Left lung (tissue), 10 donors: ENCODE measurements around the gene KRT35. TPM values are rescaled to one million over a fixed set of nuclear protein-coding genes. Genes with fewer than 3 reads are reported as not detected.

ENCODE experiments used
- ATAC-seq: fragments of 200-7000 bp; cut with Tn5 transposase; one replicate; pipeline ENCODE4 v1.9.1; 2020; ENCODE audit warnings: moderate library complexity
- DNase-seq, 4 donors: peaks; one replicate each; pipeline ENCODE4 v3.0.0-alpha.2; 2013 to 2020
- H3K27ac ChIP-seq, 2 donors: fragments of 200-600 bp; sonication (generic) in 1 of 2; one replicate each; pipeline versions ENCODE4 v1.5.0 to v1.8.0; 2020 to 2021
- H3K27me3 ChIP-seq, 2 donors: fragments of 200-600 bp; sonication (generic) in 1 of 2; one replicate each; pipeline versions ENCODE4 v1.5.0 to v1.8.0; 2020 to 2021
- H3K36me3 ChIP-seq, 2 donors: fragments of 200-600 bp; sonication (generic) in 1 of 2; one replicate each; pipeline versions ENCODE4 v1.5.0 to v1.8.0; 2020 to 2021
- H3K4me1 ChIP-seq, 2 donors: fragments of 200-600 bp; one replicate each; pipeline ENCODE4 v1.8.0; 2021
- H3K4me3 ChIP-seq, 2 donors: fragments of 200-600 bp; sonication (generic) in 1 of 2; one replicate each; pipeline versions ENCODE4 v1.5.0 to v1.8.0; 2020 to 2021; ENCODE audit warnings: mild to moderate bottlenecking in 1 of 2
- H3K9me3 ChIP-seq, 2 donors: fragments of 200-600 bp; sonication (generic) in 1 of 2; one replicate each; pipeline versions ENCODE4 v1.5.0 to v1.8.0; 2020 to 2021
- intact Hi-C, 2 donors: fragments of 100-400 bp; cut with DNase I; formaldehyde crosslinking; loops; one replicate each; pipeline versions ENCODE4 v1.11.2 to v1.14.2; 2022
- polyA plus RNA-seq, 6 donors: library from polyadenylated mRNA; unstranded; fragments of 120-200 nt; gene quantifications; one replicate each; pipeline ENCODE4 v1.2.1, GENCODE V29; 2013; ENCODE audit not compliant: insufficient read length in 6 of 6
- total RNA-seq, 2 donors: library from RNA; stranded (reverse); fragmentation: NEBNext Ultra II Directional; extraction: Animal tissue kit (Norgen Biotek cat#: 25700); gene quantifications; one replicate each; pipeline ENCODE4 v1.2.1, GENCODE V29; 2021
- TF ChIP-seq, protein P1 (sequence below), 2 donors: fragments of 200-600 bp; sonication (generic) in 1 of 2; IDR thresholded peaks; one replicate each; pipeline versions ENCODE4 v1.5.0 to v1.8.0; 2021; ENCODE audit warnings: antibody characterized with exemption in 2 of 2
- donor health status: DM: no; HTN: yes; CAD: no.
- donor health status: DM: no; HTN: no; CAD: no.

The KRT35 gene
- total and polyA plus RNA-seq, 8 donors: not detected

DNA sequence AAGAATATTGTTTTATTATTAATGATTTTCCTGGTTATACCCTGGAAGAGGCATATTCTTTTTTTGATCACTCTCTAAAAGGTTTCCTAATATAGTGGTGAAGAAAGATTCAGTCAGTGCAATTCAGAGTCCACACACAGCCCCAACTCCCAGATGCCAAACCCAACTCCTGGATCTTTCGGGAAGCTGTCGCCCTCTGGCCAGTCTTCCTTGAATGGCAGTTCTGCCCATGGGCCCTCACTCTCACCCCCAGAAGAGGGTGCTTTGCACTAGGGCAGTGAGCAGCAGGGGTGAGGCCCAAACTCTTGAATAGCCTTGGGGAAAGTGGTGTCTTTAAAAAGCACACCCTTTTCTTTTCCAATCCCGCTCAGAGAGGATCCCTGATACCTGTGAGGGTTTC, 24.7 kb downstream of the KRT35 start:
- H3K36me3 ChIP-seq: no peaks in the 10 kb centered on the region
- TF ChIP-seq, protein P1, sequence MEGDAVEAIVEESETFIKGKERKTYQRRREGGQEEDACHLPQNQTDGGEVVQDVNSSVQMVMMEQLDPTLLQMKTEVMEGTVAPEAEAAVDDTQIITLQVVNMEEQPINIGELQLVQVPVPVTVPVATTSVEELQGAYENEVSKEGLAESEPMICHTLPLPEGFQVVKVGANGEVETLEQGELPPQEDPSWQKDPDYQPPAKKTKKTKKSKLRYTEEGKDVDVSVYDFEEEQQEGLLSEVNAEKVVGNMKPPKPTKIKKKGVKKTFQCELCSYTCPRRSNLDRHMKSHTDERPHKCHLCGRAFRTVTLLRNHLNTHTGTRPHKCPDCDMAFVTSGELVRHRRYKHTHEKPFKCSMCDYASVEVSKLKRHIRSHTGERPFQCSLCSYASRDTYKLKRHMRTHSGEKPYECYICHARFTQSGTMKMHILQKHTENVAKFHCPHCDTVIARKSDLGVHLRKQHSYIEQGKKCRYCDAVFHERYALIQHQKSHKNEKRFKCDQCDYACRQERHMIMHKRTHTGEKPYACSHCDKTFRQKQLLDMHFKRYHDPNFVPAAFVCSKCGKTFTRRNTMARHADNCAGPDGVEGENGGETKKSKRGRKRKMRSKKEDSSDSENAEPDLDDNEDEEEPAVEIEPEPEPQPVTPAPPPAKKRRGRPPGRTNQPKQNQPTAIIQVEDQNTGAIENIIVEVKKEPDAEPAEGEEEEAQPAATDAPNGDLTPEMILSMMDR (IDR thresholded peaks at IDR 0.05): no peak
- H3K27ac ChIP-seq: no peak overlapping the region
- H3K27me3 ChIP-seq: no peaks in the 10 kb centered on the region
- intact Hi-C loops: no loop called here
- no peak for DNase-seq
- ATAC-seq: no peak
- H3K4me1 ChIP-seq: no peaks in the 10 kb centered on the region
- no peaks in the 10 kb centered on the region for H3K9me3 ChIP-seq
- no peak overlapping the region for H3K4me3 ChIP-seq

DNA sequence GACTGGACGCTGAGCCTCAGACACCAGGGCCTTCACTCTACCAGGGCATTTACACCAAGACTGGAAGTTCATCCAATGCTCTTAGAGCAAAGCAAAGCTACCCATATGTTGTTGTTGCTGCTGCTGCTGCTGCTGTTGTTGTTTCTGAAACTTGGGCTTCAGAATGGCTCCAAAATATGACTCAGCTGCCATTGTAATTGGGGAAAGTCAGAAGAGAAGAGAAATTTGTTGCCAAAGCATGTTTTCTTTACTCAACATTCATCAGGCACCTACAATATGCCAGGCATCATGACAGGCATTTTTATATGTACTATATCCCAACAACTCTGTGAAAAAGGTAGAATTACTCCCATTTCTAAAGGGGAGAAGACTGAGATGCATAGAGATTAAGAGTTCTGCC, 25.7 kb downstream of the KRT35 start:
- Histone ChIP-seq H3K27me3 (no peaks in the 10 kb centered on the region), H3K36me3 (no peaks in the 10 kb centered on the region), H3K4me1 (no peaks in the 10 kb centered on the region), H3K27ac (no peak overlapping the region), H3K4me3 (no peak overlapping the region), H3K9me3 (no peaks in the 10 kb centered on the region)
- DNase-seq (no peak), ATAC-seq (no peak)
- intact Hi-C loops: no loop called here
- TF ChIP-seq, protein P1 (IDR thresholded peaks at IDR 0.05): no peak

DNA sequence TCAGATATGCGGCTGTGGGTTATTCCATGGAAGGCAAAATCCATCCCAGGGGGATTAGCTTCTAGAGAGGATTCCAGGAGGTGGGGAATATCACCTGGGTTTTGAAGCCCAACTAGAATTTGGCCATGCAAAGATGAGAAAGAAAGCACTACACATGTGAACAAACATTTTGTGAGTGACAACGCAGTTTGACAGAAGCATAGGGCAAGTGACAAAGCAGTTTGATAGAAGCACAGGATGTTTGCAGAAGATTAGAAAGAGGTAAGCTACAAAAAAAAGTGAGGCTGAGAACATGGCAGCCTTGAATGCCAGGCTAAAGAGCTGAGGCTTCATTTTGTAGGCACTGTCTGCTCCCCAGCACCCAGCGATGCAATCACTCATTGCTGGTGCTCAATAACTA, 27.9 kb downstream of the KRT35 start:
- H3K4me3 ChIP-seq: no peak overlapping the region
- H3K27ac ChIP-seq: no peak overlapping the region
- ATAC-seq (no peak), DNase-seq (no peak)
- H3K27me3 ChIP-seq: no peaks in the 10 kb centered on the region
- H3K9me3 ChIP-seq: no peaks in the 10 kb centered on the region
- intact Hi-C loops: no loop called here
- H3K4me1 ChIP-seq: no peaks in the 10 kb centered on the region
- H3K36me3 ChIP-seq: no peaks in the 10 kb centered on the region
- TF ChIP-seq, protein P1 (IDR thresholded peaks at IDR 0.05): no peak

DNA sequence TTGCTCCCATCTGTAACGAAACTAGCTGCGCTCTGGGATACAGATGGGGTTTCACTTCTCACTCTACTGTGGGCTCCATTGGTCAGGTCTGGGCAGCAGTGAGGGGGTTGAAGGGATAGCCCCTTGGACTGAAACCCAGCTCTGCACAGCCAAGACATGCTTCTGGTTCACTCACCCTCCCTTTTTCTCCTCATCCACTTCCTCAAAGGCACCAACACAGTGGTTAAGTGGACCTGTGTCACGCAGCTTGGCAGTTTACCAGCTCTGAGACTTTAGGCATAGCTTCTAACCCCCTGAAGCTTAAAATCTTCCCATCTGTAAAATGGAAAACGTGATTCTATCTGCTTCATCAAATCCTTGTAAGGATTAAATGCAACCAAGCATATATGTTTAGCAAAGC, 28.7 kb downstream of the KRT35 start:
- Histone ChIP-seq H3K4me1 (no peaks in the 10 kb centered on the region), H3K27ac (no peak overlapping the region), H3K9me3 (no peaks in the 10 kb centered on the region), H3K27me3 (peaks cover 0 to 3% of the 10 kb centered on the region in 2 donors), H3K4me3 (no peak overlapping the region), H3K36me3 (no peaks in the 10 kb centered on the region)
- TF ChIP-seq, protein P1 (IDR thresholded peaks at IDR 0.05): no peak
- ATAC-seq (no peak), DNase-seq (no peak)
- intact Hi-C loops: no loop called here

DNA sequence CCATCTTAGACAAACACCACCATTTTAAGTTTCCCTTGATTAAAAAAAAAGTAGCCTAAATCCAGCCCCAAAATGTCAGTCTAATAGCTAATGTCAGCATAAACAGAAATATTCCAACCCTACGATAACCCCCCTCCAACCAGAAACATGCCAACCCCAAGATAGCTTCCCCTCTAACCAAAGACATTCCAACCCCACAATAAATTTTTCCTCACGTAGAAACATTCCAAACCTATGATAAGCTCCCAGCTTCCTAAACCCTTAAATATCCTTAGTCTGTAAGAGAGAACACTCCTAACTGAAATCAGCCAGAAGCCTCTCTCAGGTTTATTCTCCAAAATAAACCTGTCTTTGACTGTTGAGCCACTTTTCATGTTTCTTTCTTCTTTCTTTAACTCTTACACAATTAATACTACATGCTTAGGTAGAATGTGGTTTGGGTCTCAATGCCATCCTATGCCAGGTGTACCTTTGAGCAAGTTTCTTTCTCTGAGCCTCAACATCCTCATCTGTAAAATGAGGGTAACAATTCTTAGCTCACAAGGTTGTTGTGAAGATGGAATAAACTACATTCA, 29.7 kb downstream of the KRT35 start:
- DNase-seq (no peak), ATAC-seq (no peak)
- Histone ChIP-seq H3K27ac (no peak overlapping the region), H3K27me3 (peaks cover 0 to 3% of the 10 kb centered on the region in 2 donors), H3K36me3 (no peaks in the 10 kb centered on the region), H3K9me3 (no peaks in the 10 kb centered on the region), H3K4me3 (no peak overlapping the region), H3K4me1 (no peaks in the 10 kb centered on the region)
- TF ChIP-seq, protein P1 (IDR thresholded peaks at IDR 0.05): no peak
- intact Hi-C loops: no loop called here
